ENCODE measurements around the gene NF2.

NF2 gene

DNA sequence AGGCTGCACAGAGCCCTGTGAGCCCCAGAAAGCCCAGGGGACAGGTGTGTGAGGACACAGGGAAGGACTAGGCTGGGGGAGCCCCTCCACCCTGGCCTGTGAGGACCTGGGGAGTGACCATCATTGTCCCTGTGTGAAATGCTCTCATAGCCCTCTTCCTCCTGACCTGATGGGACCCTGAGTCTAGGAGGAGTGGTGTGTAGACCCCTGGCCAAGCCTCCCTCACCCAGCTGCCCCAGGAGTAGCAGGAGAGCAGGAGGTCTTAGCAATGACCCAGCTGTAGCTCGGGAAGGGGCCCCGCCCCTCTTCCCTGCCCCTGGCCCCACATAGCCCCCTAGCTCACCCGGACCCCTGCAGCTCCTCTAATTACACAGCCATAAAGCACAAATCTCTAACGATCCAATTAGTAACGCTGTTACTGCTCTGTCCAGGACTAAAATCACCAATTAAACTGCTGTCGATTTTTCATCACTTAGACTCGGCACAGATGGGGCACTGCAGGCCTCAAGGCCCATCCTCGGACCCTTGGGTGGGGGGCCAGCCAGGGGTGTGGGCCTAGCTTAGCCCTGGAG, 109.8 kb downstream of the NF2 start:
- Mint-ChIP-seq H3K4me1 (no peaks in the 10 kb centered on the region), H3K27me3 (peaks cover 41 to 64% of the 10 kb centered on the region in 2 donors), H3K4me3 (no peak overlapping the region), H3K36me3 (no peaks in the 10 kb centered on the region), H3K9me3 (no peaks in the 10 kb centered on the region), H3K27ac (no peak overlapping the region)
- ATAC-seq (replicated peaks) (peak in 1 of 2 donors; percentile 7), DNase-seq (no peak)

DNA sequence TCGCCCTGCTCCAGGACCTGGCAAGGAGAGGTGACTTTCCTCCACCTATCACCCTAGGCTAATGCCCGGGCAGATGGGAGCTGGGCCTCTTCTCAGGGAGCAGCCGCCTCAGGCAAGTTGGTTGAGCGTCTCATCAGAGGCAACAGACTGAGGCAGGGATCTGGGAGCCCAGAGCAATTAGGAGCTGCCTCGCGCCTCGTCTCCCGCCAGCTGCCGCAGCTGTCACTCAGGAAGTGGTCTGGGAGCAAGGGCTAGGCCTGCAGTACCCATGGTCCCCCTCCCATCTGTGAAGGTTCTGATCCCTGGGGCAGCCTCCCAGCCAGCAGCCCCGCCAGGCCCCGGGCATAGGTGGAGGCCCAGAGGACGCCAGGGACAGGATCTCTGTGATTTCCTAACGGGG, 111.8 kb downstream of the NF2 start:
- Mint-ChIP-seq H3K4me3 (no peak overlapping the region), H3K9me3 (no peaks in the 10 kb centered on the region), H3K27me3 (peaks cover 56 to 68% of the 10 kb centered on the region in 2 donors), H3K36me3 (no peaks in the 10 kb centered on the region), H3K4me1 (peaks cover 6 to 9% of the 10 kb centered on the region in 2 donors), H3K27ac (no peak overlapping the region)
- no peak for DNase-seq
- no peak for ATAC-seq (replicated peaks)

DNA sequence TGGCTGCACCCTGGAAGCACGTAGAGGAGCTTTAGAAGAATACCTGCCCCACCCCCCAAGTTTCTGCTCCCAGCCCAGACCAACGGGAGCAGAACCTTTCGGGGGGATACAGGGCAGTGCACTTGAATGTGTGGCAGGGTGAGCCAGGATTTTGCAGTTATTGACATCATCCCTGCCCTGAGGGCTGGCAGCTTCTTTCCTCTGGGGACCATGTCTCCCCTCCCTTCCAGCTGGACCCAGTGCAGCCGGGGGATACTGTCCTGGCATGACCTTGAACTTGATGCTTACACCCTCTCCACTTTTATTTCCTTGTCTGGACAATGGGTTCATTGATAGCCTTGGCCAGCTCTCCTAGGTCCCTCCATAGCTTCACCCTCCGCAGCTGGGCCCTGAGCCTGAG, 112.3 kb downstream of the NF2 start:
- peaks cover 56 to 66% of the 10 kb centered on the region in 2 donors for H3K27me3 Mint-ChIP-seq
- H3K27ac Mint-ChIP-seq: no peak overlapping the region
- H3K4me1 Mint-ChIP-seq: peaks cover 6 to 9% of the 10 kb centered on the region in 2 donors
- H3K9me3 Mint-ChIP-seq: no peaks in the 10 kb centered on the region
- H3K4me3 Mint-ChIP-seq: no peak overlapping the region
- DNase-seq (no peak), ATAC-seq (replicated peaks) (no peak)
- H3K36me3 Mint-ChIP-seq: no peaks in the 10 kb centered on the region

DNA sequence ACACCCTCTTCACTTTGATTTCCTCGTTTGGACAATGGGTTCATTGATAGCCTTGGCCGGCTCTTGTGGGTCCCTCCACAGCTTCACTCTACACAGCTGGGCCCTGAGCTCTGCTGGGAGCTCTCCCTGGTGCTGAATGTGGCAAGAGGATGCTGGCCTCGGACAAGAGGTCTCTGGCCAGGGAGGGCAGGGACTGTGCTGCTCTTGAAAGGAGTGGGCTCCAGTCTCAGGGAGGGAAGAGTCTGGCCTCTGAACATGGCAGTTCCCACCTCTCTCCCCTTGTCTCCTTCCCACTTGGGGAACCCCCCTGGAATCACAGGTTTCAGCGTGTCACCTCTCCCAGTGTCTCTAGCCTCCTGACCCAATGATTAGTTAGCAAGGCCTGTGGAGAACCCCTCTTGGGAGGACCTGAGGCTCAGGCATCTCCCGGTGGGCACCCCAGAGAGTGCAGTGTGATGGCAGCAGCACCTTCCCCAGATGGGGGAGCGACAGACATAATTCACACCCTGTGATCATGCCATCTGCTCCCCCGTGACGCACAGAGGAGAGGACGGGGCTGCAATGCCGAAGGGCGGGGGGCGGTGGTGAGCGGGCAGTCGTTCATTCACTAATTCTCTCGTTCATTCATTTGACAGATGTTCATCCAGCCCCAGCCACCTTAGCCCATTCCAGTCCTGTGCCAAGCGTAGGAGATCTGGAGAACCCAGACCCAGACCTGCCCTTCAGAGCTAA, 113.5 kb downstream of the NF2 start:
- Mint-ChIP-seq H3K27me3 (peaks cover 61 to 72% of the 10 kb centered on the region in 2 donors), H3K9me3 (no peaks in the 10 kb centered on the region), H3K4me3 (no peak overlapping the region), H3K36me3 (no peaks in the 10 kb centered on the region), H3K27ac (no peak overlapping the region), H3K4me1 (peaks cover 6 to 9% of the 10 kb centered on the region in 2 donors)
- ATAC-seq (replicated peaks): peak; percentile 41 to 59
- no peak for DNase-seq

DNA sequence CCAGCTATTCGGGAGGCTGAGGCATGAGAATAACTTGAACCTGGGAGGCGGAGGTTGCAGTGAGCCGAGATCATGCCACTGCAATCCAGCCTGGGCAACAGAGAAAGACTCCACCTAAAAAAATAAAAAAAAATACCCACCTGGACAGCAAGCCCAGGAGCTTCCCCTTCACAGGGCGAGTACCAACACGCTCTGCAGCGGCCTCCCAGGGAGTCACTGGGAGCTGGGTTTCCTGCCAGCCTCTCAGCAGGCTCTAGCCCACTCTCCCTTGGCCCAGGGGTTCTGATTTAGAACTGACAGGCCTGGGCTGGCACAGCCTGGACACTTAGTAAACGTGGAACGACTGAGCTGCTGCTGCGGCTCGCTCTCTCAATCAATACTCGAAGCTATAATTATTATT, 114.4 kb downstream of the NF2 start:
- DNase-seq (no peak), ATAC-seq (replicated peaks) (no peak)
- Mint-ChIP-seq H3K36me3 (no peaks in the 10 kb centered on the region), H3K27me3 (peaks cover 63 to 76% of the 10 kb centered on the region in 2 donors), H3K9me3 (no peaks in the 10 kb centered on the region), H3K4me1 (peaks cover 6 to 9% of the 10 kb centered on the region in 2 donors), H3K27ac (no peak overlapping the region), H3K4me3 (no peak overlapping the region)

DNA sequence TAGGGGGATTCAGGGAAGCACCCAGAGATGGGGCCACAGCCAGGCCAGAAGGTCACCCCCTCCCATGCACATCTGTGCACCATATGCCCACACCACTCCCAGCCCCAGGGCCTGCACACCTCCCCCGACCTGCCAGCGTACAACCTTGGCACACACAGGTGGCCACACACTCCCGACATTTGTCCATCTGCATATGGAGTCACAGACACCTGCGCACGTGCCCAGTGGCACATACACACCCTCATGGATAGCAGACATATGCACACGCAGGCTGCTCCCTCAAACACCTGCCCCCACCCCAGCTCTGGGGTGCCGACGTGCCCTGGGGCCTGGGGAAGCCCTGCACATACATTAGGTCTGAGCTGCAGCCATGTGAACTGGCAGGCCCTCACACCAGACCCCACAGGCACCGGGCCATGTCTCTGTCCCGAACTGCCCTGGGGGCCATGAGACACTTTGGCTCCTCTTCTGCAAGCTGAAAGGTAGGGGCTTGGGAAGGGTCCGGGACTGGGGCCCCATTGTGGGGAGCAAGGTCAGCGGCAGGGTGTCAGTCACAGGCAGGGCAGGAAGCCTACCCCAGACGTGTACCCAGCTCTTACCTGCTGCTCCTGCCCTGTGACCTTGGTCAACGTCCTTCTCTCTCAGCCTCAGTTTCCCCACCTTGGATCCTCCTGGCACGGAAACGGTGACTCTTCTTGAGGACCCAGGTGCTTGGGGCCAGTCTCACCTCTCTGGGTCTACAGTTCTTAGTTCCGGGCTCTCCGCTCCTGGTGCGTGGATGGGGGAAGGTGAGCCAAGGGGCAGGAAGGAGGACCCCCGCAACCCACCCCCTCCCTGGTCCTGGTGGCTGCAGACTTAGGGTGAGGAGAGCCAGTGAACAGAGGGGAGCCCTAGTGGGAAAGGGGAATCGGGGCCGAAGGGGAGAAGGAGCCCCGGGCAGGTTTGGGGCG, 115.8 kb downstream of the NF2 start:
- H3K36me3 Mint-ChIP-seq: no peaks in the 10 kb centered on the region
- DNase-seq: no peak
- peaks cover 6 to 9% of the 10 kb centered on the region in 2 donors for H3K4me1 Mint-ChIP-seq
- H3K9me3 Mint-ChIP-seq: no peaks in the 10 kb centered on the region
- peak overlapping the region; percentile 67 to 77 for H3K4me3 Mint-ChIP-seq
- H3K27me3 Mint-ChIP-seq: peaks cover 61 to 71% of the 10 kb centered on the region in 2 donors
- ATAC-seq (replicated peaks): no peak
- peak overlapping the region; percentile 25 for H3K27ac Mint-ChIP-seq

DNA sequence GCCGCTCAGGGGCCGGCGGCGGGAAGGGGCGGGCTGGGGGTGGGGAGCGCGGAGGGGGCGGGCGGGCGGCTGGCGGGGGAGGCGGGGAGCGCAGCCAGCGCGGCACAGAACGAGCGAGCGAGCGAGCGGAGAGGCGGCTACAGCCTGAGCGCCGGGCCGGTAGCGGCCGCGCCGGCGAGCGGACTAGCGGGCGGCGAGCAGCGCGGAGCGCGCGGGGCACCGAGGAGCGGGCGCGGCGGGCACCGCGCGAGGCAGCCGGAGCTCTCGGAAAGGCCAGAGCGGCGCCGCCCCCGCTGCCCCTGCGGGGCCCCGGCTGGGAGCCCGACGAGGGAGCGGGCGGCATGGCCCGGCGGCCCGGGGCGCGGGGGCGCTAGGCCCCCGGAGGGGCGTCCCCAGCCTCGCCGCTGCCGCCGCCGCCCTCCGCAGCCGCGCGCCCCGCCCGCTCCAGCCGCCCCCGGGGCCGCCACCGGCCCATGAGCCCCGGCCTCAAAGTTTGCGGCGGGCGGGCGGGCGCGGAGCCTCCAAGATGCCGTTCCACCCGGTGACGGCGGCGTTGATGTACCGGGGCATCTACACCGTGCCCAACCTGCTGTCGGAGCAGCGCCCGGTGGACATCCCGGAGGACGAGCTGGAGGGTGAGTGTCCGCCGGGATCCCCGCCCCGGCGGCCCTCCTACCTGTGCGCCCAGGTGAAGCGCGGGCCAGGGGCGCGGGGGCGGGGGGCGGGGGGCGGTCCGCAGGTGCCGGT, 116.6 kb downstream of the NF2 start, which contains the start of gene CABP7:
CABP7 (plus strand) TSS at position 105 of the 747 bp plus-strand sequence; CDS start at position 527, 422 bp downstream.
- Mint-ChIP-seq H3K4me3 (peak within 1 kb of the TSS; percentile 67 to 77), H3K4me1 (peaks cover 6 to 9% of the 10 kb centered on the region in 2 donors), H3K9me3 (no peaks in the 10 kb centered on the region), H3K27ac (peak within 1 kb of the TSS; percentile 25), H3K36me3 (no peaks in the 10 kb centered on the region), H3K27me3 (peaks cover 55 to 66% of the 10 kb centered on the region in 2 donors)
- DNase-seq: no peak
- peak; percentile 32 to 40 for ATAC-seq (replicated peaks)

DNA sequence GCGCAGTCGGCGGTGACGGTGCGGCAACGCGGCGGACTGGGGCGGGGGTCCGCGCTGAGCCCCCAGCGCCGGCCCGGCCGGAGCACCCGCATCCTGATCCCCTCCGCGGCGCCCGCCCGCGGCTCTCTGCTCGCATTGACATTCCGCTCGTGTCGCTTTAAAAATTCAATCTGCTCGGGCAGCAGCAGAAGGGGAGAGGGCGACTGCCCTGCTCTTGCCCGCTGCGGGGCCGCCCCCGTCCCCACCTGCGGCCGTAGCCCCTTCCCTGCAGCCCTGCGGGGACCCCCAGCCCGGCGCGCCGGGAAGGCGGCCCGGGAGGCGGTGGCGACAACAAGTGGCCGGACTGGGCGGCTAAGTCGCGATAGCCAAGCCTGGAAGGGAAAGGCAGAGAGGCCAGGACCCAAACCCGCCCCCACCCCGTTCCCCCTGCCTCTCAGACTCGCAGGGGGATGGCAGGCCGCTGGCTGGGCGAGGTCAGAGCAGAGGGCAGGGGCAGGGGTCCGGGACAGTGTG, 117.4 kb downstream of the NF2 start:
- no peaks in the 10 kb centered on the region for H3K9me3 Mint-ChIP-seq
- peaks cover 56 to 71% of the 10 kb centered on the region in 2 donors for H3K27me3 Mint-ChIP-seq
- ATAC-seq (replicated peaks) (no peak), DNase-seq (no peak)
- H3K27ac Mint-ChIP-seq: no peak overlapping the region
- no peak overlapping the region for H3K4me3 Mint-ChIP-seq
- H3K36me3 Mint-ChIP-seq: no peaks in the 10 kb centered on the region
- peaks cover 6 to 9% of the 10 kb centered on the region in 2 donors for H3K4me1 Mint-ChIP-seq

DNA sequence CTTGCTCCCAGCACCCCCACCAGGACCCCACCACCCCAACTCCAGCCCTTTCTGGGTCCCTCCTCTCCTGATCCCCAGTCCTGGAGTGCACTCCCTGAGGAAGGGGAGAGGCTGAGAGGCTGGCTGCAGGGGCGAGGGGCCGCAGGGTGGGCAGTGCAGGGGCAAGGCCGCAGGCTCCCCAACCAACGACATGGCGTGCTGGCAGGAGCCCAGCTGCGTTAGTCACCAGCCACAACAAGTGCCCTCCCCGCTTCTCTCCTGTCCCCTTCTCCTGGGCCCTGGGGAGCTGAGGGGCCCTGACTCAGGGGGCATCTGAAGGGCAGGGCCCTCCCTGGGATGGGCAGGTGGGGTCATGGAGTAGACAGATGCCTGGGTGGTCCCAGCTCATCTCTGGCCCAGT, 118.7 kb downstream of the NF2 start:
- H3K36me3 Mint-ChIP-seq: no peaks in the 10 kb centered on the region
- H3K27me3 Mint-ChIP-seq: peaks cover 47 to 65% of the 10 kb centered on the region in 2 donors

DNA sequence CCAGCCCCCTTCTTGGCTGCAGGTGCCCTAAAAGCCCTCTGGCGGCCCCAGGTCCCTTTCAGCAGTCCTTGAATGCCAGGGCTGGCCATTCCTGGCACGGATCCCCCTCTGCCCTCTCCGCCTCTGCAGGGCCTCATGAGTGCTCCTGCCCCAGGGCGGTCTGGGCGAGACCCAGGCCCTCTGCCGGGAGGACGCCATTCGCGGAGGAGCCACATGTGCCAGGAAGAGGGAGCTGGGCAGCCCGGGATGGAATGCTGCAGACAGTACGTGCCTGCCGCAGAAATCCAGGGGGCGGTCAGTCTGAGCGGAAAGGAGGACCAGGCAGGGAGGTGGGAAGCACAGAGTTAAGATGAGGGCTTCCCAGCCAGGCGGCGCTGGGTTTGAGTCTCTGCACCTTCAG, 119.2 kb downstream of the NF2 start:
- Mint-ChIP-seq H3K4me1 (peaks cover 9 to 12% of the 10 kb centered on the region in 2 donors), H3K27ac (no peak overlapping the region), H3K9me3 (no peaks in the 10 kb centered on the region), H3K36me3 (no peaks in the 10 kb centered on the region), H3K27me3 (peaks cover 43 to 61% of the 10 kb centered on the region in 2 donors), H3K4me3 (no peak overlapping the region)
- no peak for DNase-seq
- no peak for ATAC-seq (replicated peaks)

More for the DNA sequence above, 118.7 kb downstream of the NF2 start:
- Mint-ChIP-seq H3K27ac (no peak overlapping the region), H3K9me3 (no peaks in the 10 kb centered on the region), H3K4me3 (no peak overlapping the region), H3K4me1 (peaks cover 9 to 10% of the 10 kb centered on the region in 2 donors)
- DNase-seq (no peak), ATAC-seq (replicated peaks) (no peak)

DNA sequence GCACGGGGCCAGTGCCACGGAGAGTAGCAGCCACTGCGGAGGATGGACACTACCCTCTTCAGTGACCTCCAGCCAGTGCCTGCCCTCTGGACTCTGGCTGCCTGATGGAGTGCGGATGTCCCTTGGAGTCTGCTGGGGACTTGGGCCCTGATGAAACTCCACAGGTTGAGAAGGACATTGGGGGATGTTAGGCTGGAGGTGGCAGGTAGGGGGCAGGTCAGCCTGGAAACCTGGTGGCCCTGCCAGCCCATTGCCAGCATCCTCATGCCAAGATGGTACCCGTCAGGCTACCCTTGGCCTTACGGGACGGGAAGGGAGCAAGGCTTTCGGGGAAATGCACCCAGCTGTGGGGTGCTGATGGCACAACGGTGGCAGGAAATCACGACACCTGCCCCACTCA, 120.3 kb downstream of the NF2 start:
- H3K27ac Mint-ChIP-seq: no peak overlapping the region
- ATAC-seq (replicated peaks) (no peak), DNase-seq (no peak)
- peaks cover 0 to under 1% of the 10 kb centered on the region in 2 donors for H3K36me3 Mint-ChIP-seq
- H3K4me1 Mint-ChIP-seq: peaks cover 7 to 12% of the 10 kb centered on the region in 2 donors
- no peak overlapping the region for H3K4me3 Mint-ChIP-seq
- no peaks in the 10 kb centered on the region for H3K9me3 Mint-ChIP-seq
- H3K27me3 Mint-ChIP-seq: peaks cover 35 to 49% of the 10 kb centered on the region in 2 donors

DNA sequence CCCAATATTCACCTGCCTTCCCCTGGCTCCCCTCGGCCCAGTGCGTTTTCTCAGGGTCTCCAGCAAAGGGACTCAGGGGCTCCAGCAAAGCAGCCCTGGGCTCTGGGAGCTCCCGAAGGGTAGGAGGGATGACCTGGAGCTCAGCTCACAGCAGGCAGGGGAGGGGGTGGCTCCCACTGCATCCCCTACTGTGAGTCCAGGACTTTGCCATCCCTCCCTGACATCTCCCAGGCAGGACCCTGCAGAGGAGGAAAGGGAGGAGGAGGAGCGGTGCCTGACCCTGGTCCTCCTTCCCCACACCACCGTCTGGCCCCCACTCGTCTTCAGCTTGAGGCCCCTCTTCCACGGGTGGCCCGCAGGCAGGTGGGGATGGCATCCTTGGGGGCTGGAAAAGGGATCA, 121.4 kb downstream of the NF2 start:
- Mint-ChIP-seq H3K9me3 (no peaks in the 10 kb centered on the region), H3K4me3 (no peak overlapping the region), H3K4me1 (peaks cover 0 to 6% of the 10 kb centered on the region in 2 donors), H3K27me3 (peaks cover 25 to 39% of the 10 kb centered on the region in 2 donors), H3K36me3 (peaks cover 0 to 3% of the 10 kb centered on the region in 2 donors), H3K27ac (no peak overlapping the region)
- no peak for ATAC-seq (replicated peaks)
- DNase-seq: no peak

DNA sequence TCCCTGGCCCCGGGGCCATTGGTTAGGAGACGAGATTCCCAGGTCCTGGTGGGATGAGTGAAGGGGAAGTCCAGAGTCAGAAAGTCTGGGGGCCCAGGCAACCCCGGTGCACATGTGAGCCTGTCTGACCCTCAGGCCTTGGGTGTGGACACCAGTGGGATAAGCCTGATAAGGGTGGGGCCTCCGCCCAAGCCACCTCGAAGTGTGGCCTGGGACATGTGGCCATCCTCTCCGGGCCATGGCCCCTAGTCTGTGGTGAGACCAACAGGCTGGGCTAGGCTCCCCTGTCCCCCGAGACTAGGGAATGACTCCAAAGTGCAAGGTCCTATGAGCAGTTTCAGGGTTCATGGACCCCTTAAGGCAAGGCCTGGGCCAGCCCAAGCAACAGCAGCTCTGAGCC, 122.7 kb downstream of the NF2 start:
- H3K4me3 Mint-ChIP-seq: no peak overlapping the region

More for the DNA sequence above, 122.7 kb downstream of the NF2 start:
- no peak overlapping the region for H3K27ac Mint-ChIP-seq
- peaks cover 25 to 39% of the 10 kb centered on the region in 2 donors for H3K27me3 Mint-ChIP-seq
- H3K36me3 Mint-ChIP-seq: peaks cover 3 to 6% of the 10 kb centered on the region in 2 donors
- ATAC-seq (replicated peaks) (no peak), DNase-seq (no peak)
- no peaks in the 10 kb centered on the region for H3K9me3 Mint-ChIP-seq
- peaks cover 0 to 6% of the 10 kb centered on the region in 2 donors for H3K4me1 Mint-ChIP-seq
